Effector CD4-positive, alpha-beta T cell (primary cell): Measurements from ENCODE around the gene BIRC6.
"Not testable (repeated sequence)": the region's sequence is repeated elsewhere in the genome, so short reads cannot be mapped to it uniquely, and the experiment has no call there.

ENCODE experiments used
- DNase-seq: peaks from one replicate; pipeline ENCODE4 v3.0.0-alpha.2; 2020

The BIRC6 gene

GRCh38 chr2:32522770-32523169, 165.9 kb downstream of the BIRC6 start:
- DNase-seq, result no peak

- DNase-seq, result no peak
Measured at GRCh38 chr2:32523686-32524085, 166.9 kb downstream of the BIRC6 start.

- DNase-seq, result no peak
Measured at GRCh38 chr2:32532341-32532740, 175.5 kb downstream of the BIRC6 start.

GRCh38 chr2:32532961-32533360, 176.1 kb downstream of the BIRC6 start:
- no peak for DNase-seq

- no peak for DNase-seq
Measured at GRCh38 chr2:32534831-32535230, 178.0 kb downstream of the BIRC6 start.

GRCh38 chr2:32538735-32539134, 181.9 kb downstream of the BIRC6 start:
- DNase-seq, result no peak

- DNase-seq, result not testable (repeated sequence)
Measured at GRCh38 chr2:32552483-32552882, 195.7 kb downstream of the BIRC6 start.

- no peak for DNase-seq
Measured at GRCh38 chr2:32553829-32554432, 197.1 kb downstream of the BIRC6 start.

GRCh38 chr2:32558492-32558891, 201.7 kb downstream of the BIRC6 start:
- no peak for DNase-seq

- no peak for DNase-seq
Measured at GRCh38 chr2:32559136-32559535, 202.3 kb downstream of the BIRC6 start.

- DNase-seq, result no peak
Measured at GRCh38 chr2:32562906-32563305, 206.1 kb downstream of the BIRC6 start.

GRCh38 chr2:32564417-32565035, 207.7 kb downstream of the BIRC6 start:
- no peak for DNase-seq

GRCh38 chr2:32565902-32566301, 209.1 kb downstream of the BIRC6 start:
- DNase-seq, result no peak

- no peak for DNase-seq
Measured at GRCh38 chr2:32572030-32572429, 215.2 kb downstream of the BIRC6 start.

GRCh38 chr2:32572737-32573136, 215.9 kb downstream of the BIRC6 start:
- DNase-seq, result no peak

GRCh38 chr2:32591669-32592463, 235.0 kb downstream of the BIRC6 start:
- no peak for DNase-seq

GRCh38 chr2:32594573-32594972, 237.8 kb downstream of the BIRC6 start:
- no peak for DNase-seq

- DNase-seq, result no peak
Measured at GRCh38 chr2:32611366-32611765, 254.5 kb downstream of the BIRC6 start.

GRCh38 chr2:32611771-32612170, 254.9 kb downstream of the BIRC6 start:
- no peak for DNase-seq

- no peak for DNase-seq
Measured at GRCh38 chr2:32614084-32614483, 257.3 kb downstream of the BIRC6 start.

GRCh38 chr2:32617599-32618189, 260.9 kb downstream of the BIRC6 start:
- no peak for DNase-seq

GRCh38 chr2:32622570-32623310, 265.9 kb downstream of the BIRC6 start:
- DNase-seq, result no peak

GRCh38 chr2:32623311-32623706, 266.5 kb downstream of the BIRC6 start:
- no peak for DNase-seq
